MM.1S (cell line): ENCODE results near the gene GALNT12.

Experiments
- EZH2phosphoT487 ChIP-seq: fragments of 300-600 bp; sonication (generic); IDR thresholded peaks from 2 replicates; pipeline ENCODE4 v1.6.1; 2018; ENCODE audit warnings: antibody characterized with exemption, low read length
- TF ChIP-seq, protein P1 (sequence below): fragments of 300-600 bp; sonication (generic); IDR thresholded peaks from 2 replicates; pipeline ENCODE4 v1.5.1; 2016; ENCODE audit warnings: antibody characterized with exemption, low read length, mixed read lengths

GRCh38 chr9:98765256-98765655 is 42.2 kb upstream of the GALNT12 start:
- TF ChIP-seq, protein P1, sequence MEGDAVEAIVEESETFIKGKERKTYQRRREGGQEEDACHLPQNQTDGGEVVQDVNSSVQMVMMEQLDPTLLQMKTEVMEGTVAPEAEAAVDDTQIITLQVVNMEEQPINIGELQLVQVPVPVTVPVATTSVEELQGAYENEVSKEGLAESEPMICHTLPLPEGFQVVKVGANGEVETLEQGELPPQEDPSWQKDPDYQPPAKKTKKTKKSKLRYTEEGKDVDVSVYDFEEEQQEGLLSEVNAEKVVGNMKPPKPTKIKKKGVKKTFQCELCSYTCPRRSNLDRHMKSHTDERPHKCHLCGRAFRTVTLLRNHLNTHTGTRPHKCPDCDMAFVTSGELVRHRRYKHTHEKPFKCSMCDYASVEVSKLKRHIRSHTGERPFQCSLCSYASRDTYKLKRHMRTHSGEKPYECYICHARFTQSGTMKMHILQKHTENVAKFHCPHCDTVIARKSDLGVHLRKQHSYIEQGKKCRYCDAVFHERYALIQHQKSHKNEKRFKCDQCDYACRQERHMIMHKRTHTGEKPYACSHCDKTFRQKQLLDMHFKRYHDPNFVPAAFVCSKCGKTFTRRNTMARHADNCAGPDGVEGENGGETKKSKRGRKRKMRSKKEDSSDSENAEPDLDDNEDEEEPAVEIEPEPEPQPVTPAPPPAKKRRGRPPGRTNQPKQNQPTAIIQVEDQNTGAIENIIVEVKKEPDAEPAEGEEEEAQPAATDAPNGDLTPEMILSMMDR = no peak
- TF ChIP-seq EZH2phosphoT487 = no peak
